ENCODE data around the gene LRCH3. TPM values are rescaled to one million over a fixed set of nuclear protein-coding genes. Genes with fewer than 3 reads are reported as not detected.

Gene LRCH3
- total RNA-seq, 1 experiment from 2014 or later = 63.6 TPM

GRCh38 chr3:197890693-197891092, 99.6 kb downstream of the LRCH3 start:
- peaks cover 21% of the 10 kb centered on the region for H3K4me1 Mint-ChIP-seq
- no peak overlapping the region; the same call in 1 of the 2 replicates for H3K27ac Mint-ChIP-seq
- ChIA-PET POLR2A (interaction anchor here (0.6 kb wide), 1 partner anchor 191 kb away, joined by 3 read pairs; no protein-coding TSS in a partner anchor), CTCF (interaction anchor here (1.3 to 1.4 kb wide), 2 partner anchors 15 to 88 kb away, joined by 3 to 4 read pairs; no protein-coding TSS in a partner anchor)
- H3K27me3 Mint-ChIP-seq (ENCODE audit: low read depth) = no peaks in the 10 kb centered on the region
- H3K9me3 Mint-ChIP-seq = no peaks in the 10 kb centered on the region
- H3K36me3 Mint-ChIP-seq = peaks cover 1% of the 10 kb centered on the region; the same call in 1 of the 2 replicates
- ATAC-seq = no peak
- no peak for TF ChIP-seq CBFB (CRISPR knock-in tag; IDR thresholded peaks at IDR 0.05; ENCODE audit: low read depth)
- no peak for TF ChIP-seq ZNF219 (CRISPR knock-in tag; IDR thresholded peaks at IDR 0.05; ENCODE audit: borderline replicate concordance)
- TF ChIP-seq OVOL2 (CRISPR knock-in tag; IDR thresholded peaks at IDR 0.05; ENCODE audit: borderline replicate concordance) = no peak
- TF ChIP-seq E2F4 (CRISPR knock-in tag; IDR thresholded peaks at IDR 0.05; ENCODE audit: borderline replicate concordance, low read depth) = no peak
- no peak for TF ChIP-seq ZNF416 (CRISPR knock-in tag; IDR thresholded peaks at IDR 0.05)
- TF ChIP-seq ETV6 (CRISPR knock-in tag; IDR thresholded peaks at IDR 0.05) = no peak
- TF ChIP-seq CDX4 (CRISPR knock-in tag; IDR thresholded peaks at IDR 0.05; ENCODE audit: borderline replicate concordance) = no peak
- no peak for TF ChIP-seq MLX (CRISPR knock-in tag; IDR thresholded peaks at IDR 0.05)
- TF ChIP-seq CREB1 (CRISPR knock-in tag; IDR thresholded peaks at IDR 0.05) = no peak
- TF ChIP-seq MXD4 (CRISPR knock-in tag; IDR thresholded peaks at IDR 0.05; ENCODE audit: borderline replicate concordance) = no peak
- TF ChIP-seq SMAD4 (CRISPR knock-in tag; IDR thresholded peaks at IDR 0.05) = no peak
- no peak for TF ChIP-seq FOXK1 (CRISPR knock-in tag; IDR thresholded peaks at IDR 0.05)
- TF ChIP-seq GABPB1 (CRISPR knock-in tag; IDR thresholded peaks at IDR 0.05) = no peak
- TF ChIP-seq EMX1 (CRISPR knock-in tag; IDR thresholded peaks at IDR 0.05) = no peak
- TF ChIP-seq E2F1 (CRISPR knock-in tag; IDR thresholded peaks at IDR 0.05) = no peak
- no peak for TF ChIP-seq ZNF423 (CRISPR knock-in tag; IDR thresholded peaks at IDR 0.05)
- no peak for DNase-seq (ENCODE audit: low spot score)
- H3K4me3 Mint-ChIP-seq = no peak overlapping the region

- no peak overlapping the region for H3K4me3 Mint-ChIP-seq
- POLR2A ChIA-PET = no interaction called here
- no peak for DNase-seq (ENCODE audit: low spot score)
- no peak for ATAC-seq
- H3K9me3 Mint-ChIP-seq = peaks cover 4% of the 10 kb centered on the region; the same call in 1 of the 2 replicates
- H3K27me3 Mint-ChIP-seq (ENCODE audit: low read depth) = no peaks in the 10 kb centered on the region
- H3K36me3 Mint-ChIP-seq = no peaks in the 10 kb centered on the region
- TF ChIP-seq ZNF512 (CRISPR knock-in tag; IDR thresholded peaks at IDR 0.05; ENCODE audit: borderline replicate concordance) = no peak
- TF ChIP-seq PRDM15 (CRISPR knock-in tag; IDR thresholded peaks at IDR 0.05) = no peak
- no peak for TF ChIP-seq SMAD3 (CRISPR knock-in tag; IDR thresholded peaks at IDR 0.05; ENCODE audit: borderline replicate concordance)
- no peak for TF ChIP-seq HMGA2 (CRISPR knock-in tag; IDR thresholded peaks at IDR 0.05)
- H3K27ac Mint-ChIP-seq = no peak overlapping the region
- CTCF ChIA-PET = no interaction called here
- H3K4me1 Mint-ChIP-seq = peaks cover 21% of the 10 kb centered on the region
Observed at GRCh38 chr3:197892162-197892561, 101.1 kb downstream of the LRCH3 start.

All from WTC11 (cell line).